Ramos (cell line): ENCODE data around the gene SETD1A.

Source experiments
- in situ Hi-C: fragments of 300-500 bp; cut with MboI; formaldehyde crosslinking; loops from one replicate; pipeline ENCODE4 v1.14.3; 2022; ENCODE audit warnings: low sequenced_read_pairs; ENCODE audit not compliant: unreplicated experiment

The SETD1A gene

GRCh38 chr16:30976486-30976885 lies 18.9 kb downstream of the SETD1A start:
- in situ Hi-C loops, result loop anchor here (25.0 kb wide), 1 partner anchor 461 kb away; the partner anchor contains the start of genes COX6A2 and ZNF843

DNA sequence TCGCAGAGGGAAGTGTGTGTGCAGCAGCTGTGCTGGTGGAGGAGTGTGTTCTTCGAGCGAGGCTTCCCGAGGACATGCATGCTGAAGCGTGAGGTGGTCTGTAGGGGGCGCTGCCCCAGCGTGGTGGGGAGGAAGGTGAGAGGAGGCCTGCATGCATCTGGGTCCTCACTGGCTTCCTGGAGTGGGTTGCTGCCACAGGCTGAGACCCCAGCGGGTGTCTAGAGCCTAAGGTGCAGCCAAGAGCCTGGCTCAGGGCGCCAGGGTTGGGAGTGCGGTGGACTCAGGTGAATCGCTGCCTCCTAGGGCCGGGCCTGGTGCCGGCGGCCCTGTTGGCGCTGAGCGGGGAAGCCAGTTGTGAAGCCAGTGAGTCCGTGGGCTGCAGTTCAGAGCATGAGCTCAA lies 19.9 kb downstream of the SETD1A start:
- in situ Hi-C loops, result loop anchor here (25.0 kb wide), 1 partner anchor 460 kb away; the partner anchor contains the start of genes COX6A2 and ZNF843

GRCh38 chr16:30979170-30980022 lies 21.8 kb downstream of the SETD1A start:
- in situ Hi-C loops, result loop anchor here (25.0 kb wide), 1 partner anchor 458 kb away; the partner anchor contains the start of genes COX6A2 and ZNF843

GRCh38 chr16:30980023-30980371 lies 22.4 kb downstream of the SETD1A start:
- in situ Hi-C loops, result loop anchor here (25.0 kb wide), 1 partner anchor 457 kb away; the partner anchor contains the start of genes COX6A2 and ZNF843

- in situ Hi-C loops, result loop anchor here (25.0 kb wide), 1 partner anchor 457 kb away; the partner anchor contains the start of genes COX6A2 and ZNF843
Observed at GRCh38 chr16:30980434-30980833, 22.9 kb downstream of the SETD1A start.

DNA sequence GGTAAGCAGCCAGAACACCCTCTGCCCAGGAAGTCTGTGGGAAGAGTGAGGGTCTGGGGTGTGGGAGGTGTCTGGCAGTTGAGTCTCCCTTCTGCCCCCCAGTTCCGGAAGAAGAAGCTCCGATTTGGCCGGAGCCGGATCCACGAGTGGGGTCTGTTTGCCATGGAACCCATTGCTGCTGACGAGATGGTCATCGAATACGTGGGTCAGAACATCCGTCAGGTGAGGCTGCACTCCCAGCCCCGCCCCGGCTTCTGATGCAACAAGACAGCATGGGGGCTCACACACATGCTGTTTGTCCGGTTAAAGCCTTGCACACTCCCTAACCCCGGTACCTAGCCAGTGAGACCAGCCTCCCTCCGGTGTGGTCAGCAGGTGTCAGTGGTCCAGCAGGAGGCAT lies 23.4 kb downstream of the SETD1A start:
- in situ Hi-C loops, result loop anchor here (25.0 kb wide), 1 partner anchor 456 kb away; the partner anchor contains the start of genes COX6A2 and ZNF843

- in situ Hi-C loops, result loop anchor here (25.0 kb wide), 1 partner anchor 455 kb away; the partner anchor contains the start of genes COX6A2 and ZNF843
Observed at GRCh38 chr16:30982548-30983288, 25.2 kb downstream of the SETD1A start.

DNA sequence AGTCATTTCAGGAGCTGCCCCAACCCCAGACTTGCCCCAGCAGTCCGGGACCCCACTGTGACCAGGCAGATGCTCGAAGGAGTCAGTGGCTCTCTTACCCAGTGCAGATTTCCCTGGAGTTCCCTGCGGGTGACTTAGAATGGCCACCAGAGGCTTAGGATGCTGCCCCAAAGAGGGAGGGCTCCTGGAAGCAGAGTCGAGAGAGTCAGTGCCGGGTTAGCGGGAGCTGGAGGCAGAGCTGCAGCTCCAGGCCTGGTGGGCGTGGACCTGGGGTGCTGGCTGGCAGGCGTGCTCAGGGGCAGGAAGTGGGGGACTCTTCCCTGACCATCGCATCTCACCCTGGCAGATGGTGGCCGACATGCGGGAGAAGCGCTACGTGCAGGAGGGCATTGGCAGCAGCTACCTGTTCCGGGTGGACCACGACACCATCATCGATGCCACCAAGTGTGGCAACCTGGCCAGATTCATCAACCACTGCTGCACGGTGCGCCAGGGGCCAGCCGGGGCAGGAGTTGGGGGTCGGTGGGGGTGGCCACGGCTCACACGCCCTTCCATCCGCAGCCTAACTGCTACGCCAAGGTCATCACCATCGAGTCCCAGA lies 25.8 kb downstream of the SETD1A start:
- in situ Hi-C loops, result loop anchor here (25.0 kb wide), 1 partner anchor 454 kb away; the partner anchor contains the start of genes COX6A2 and ZNF843

GRCh38 chr16:30983898-30984610 lies 26.5 kb downstream of the SETD1A start:
- in situ Hi-C loops, result loop anchor here (25.0 kb wide), 1 partner anchor 453 kb away; the partner anchor contains the start of genes COX6A2 and ZNF843

DNA sequence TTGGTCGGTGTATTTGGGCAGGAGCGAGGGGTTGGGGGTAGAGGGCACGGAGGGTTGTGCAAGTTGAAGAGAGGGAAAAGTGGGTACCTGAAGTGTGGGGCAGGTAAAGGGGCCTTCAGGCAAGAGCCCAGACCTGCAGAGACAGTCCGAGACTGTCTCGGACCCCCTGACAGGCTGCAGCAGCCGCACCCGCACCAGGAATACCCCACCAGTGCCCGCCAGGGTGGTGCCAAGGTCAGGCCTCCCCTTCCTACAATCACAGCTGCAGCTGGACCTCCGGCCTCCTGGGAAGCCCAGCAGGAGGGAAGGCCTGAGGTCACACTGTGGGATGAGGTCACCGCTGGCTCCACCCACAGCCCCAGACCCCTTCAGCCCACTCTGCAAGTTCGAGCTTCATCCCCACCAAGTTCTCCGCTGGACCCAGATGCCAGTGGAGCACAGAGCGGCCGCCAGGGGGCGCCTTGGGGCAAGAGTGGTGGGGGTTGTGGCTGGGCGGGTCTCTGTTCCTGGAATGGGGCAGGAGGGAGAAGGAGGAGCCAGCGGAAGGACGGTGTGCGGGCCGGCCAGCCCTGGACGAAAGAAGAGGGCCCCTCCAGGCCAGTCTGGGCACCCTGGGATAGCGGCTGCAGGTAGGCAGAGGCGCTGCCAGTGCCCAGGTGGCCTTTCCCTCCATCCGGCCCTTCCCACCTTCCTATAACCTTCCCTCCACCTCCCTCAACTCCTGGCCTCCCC lies 27.3 kb downstream of the SETD1A start, which contains the start of gene HSD3B7:
Gene HSD3B7 (plus strand): TSS at position 539 of the 732 bp plus-strand sequence. CDS start 452 bp downstream, outside the sequence.
- in situ Hi-C loops, result loop anchor here (25.0 kb wide), 1 partner anchor 452 kb away; the partner anchor contains the start of genes COX6A2 and ZNF843

- in situ Hi-C loops, result loop anchor here (25.0 kb wide), 1 partner anchor 452 kb away; the partner anchor contains the start of genes COX6A2 and ZNF843
Observed at GRCh38 chr16:30985401-30986128, 28.0 kb downstream of the SETD1A start.

- in situ Hi-C loops, result loop anchor here (25.0 kb wide), 1 partner anchor 451 kb away; the partner anchor contains the start of genes COX6A2 and ZNF843
Observed at GRCh38 chr16:30986129-30986991, 28.8 kb downstream of the SETD1A start.

DNA sequence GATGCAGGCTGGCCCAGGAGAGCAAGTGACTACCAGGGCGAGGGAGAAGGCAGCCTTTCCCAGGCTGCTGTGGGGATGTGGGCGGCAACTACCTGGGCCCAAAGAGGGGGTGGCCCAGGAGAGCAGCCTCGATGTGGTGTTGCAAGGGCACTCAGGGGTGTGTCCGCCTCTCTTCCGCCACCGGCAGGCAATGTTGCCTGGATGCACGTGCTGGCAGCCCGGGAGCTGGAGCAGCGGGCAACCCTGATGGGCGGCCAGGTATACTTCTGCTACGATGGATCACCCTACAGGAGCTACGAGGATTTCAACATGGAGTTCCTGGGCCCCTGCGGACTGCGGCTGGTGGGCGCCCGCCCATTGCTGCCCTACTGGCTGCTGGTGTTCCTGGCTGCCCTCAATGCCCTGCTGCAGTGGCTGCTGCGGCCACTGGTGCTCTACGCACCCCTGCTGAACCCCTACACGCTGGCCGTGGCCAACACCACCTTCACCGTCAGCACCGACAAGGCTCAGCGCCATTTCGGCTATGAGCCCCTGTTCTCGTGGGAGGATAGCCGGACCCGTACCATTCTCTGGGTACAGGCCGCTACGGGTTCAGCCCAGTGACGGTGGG lies 30.1 kb downstream of the SETD1A start:
- in situ Hi-C loops, result loop anchor here (25.0 kb wide), 1 partner anchor 450 kb away; the partner anchor contains the start of genes COX6A2 and ZNF843

- in situ Hi-C loops, result loop anchor here (25.0 kb wide), 1 partner anchor 448 kb away; the partner anchor contains the start of genes COX6A2 and ZNF843
Observed at GRCh38 chr16:30989469-30990047, 32.0 kb downstream of the SETD1A start.

DNA sequence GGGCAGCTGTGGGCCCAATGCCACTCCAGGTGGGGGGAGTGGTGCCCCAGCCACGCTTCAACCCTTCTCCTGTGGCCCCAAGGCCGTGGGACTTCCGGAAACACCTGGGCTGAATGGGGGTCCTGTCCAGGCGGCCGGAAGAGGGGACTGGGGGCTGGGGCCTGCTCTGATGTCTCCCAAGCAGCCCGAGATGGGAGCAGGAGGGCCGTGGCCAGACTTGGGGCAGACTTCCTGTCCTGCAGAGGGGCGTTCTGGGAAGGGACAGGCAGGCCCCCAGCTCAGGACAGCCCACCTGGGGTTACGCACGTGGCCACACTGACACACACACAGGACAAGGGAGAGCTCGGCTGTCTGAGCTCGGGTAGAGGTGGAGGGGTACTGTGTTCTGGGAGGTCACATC lies 32.6 kb downstream of the SETD1A start:
- in situ Hi-C loops, result loop anchor here (25.0 kb wide), 1 partner anchor 447 kb away; the partner anchor contains the start of genes COX6A2 and ZNF843

DNA sequence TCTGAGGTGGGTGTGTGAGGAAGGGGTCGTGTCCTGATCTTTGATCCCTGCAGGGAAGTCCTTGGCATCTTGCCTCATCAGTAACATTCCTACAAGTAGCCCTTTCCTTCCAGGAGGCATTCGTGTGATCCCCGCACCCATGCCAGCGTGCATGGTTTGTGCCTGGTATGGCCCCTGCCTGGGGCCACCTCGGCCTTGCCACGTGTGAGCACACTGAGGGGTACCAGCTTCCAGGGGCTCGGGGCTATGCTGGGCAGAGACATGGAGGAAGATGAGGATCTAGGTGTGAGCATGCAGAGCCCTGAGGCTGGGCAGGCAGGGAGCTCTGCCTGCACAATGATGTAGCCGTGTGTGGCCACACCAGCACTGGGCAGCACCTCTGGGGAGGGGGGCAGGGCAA lies 33.5 kb downstream of the SETD1A start:
- in situ Hi-C loops, result loop anchor here (25.0 kb wide), 1 partner anchor 446 kb away; the partner anchor contains the start of genes COX6A2 and ZNF843
